Measurements from ENCODE around the gene RBM47. TPM values are rescaled to one million over a fixed set of nuclear protein-coding genes. Genes with fewer than 3 reads are reported as not detected.
"Not testable (repeated sequence)": the region's sequence is repeated elsewhere in the genome, so short reads cannot be mapped to it uniquely, and the experiment has no call there.

Gene RBM47
- total and polyA plus RNA-seq, 4 donors, result 25.9 to 119 (median 94.0) TPM

- ATAC-seq (ENCODE audit: insufficient read depth, low FRiP score), result no peak
- no peak for DNase-seq
- Histone ChIP-seq H3K27ac (ENCODE audit: low read depth in 1 of 2, low read length in 1 of 2) (no peak overlapping the region), H3K4me1 (ENCODE audit: control insufficient read depth in 5 of 5, insufficient read depth in 5 of 5, low read length in 5 of 5) (peaks cover 0 to 3% (median 0%) of the 10 kb centered on the region in 5 donors), H3K36me3 (ENCODE audit: control insufficient read depth in 4 of 4, insufficient read depth in 4 of 4, low read length in 4 of 4) (no peaks in the 10 kb centered on the region), H3K9me3 (ENCODE audit: control insufficient read depth in 4 of 4, insufficient read depth in 3 of 4, low read length in 3 of 4) (no peaks in the 10 kb centered on the region), H3K4me3 (no peak overlapping the region), H3K9ac (ENCODE audit: insufficient read depth in 1 of 2, low read length in 2 of 2) (no peak overlapping the region), H3K27me3 (ENCODE audit: control insufficient read depth in 3 of 3, insufficient read depth in 3 of 3, low read length in 2 of 3) (no peaks in the 10 kb centered on the region)
- no peak for TF ChIP-seq CTCF (IDR thresholded peaks at IDR 0.05; ENCODE audit: control extremely low read depth, extremely low read depth)
- WGBS, 2 donors, result 94 to 98% methylated on average over 6 to 7 of the region's 7 CpGs
Measured at GRCh38 chr4:40523581-40523980, 106.1 kb downstream of the RBM47 start.

DNA sequence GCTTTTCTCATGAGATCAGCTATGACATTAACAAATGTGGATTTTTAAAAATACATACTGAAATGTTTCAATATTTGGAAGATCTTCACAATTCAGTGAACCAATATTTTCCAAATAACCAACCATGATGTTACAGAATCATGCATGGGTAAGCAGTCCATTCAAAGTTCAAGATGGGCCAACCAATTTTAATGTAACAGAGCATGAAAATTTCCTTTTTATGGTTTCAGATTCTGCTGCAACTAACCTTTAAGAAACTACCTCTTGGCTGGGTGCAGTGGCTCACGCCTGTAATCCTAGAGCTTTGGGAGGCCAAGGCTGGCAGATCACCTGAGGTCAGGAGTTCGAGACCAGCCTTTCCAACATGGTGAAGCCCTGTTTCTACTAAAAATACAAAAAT lies 107.7 kb downstream of the RBM47 start:
- TF ChIP-seq CTCF (IDR thresholded peaks at IDR 0.05; ENCODE audit: control extremely low read depth, extremely low read depth), result no peak
- H3K27ac ChIP-seq (ENCODE audit: low read depth in 1 of 2, low read length in 1 of 2), result no peak overlapping the region
- H3K9me3 ChIP-seq (ENCODE audit: control insufficient read depth in 4 of 4, insufficient read depth in 3 of 4, low read length in 3 of 4), result no peaks in the 10 kb centered on the region
- no peaks in the 10 kb centered on the region for H3K27me3 ChIP-seq (ENCODE audit: control insufficient read depth in 3 of 3, insufficient read depth in 3 of 3, low read length in 2 of 3)
- H3K4me3 ChIP-seq, result no peak overlapping the region
- no peaks in the 10 kb centered on the region for H3K36me3 ChIP-seq (ENCODE audit: control insufficient read depth in 4 of 4, insufficient read depth in 4 of 4, low read length in 4 of 4)
- 89 to 95% methylated on average over 2 of the region's 2 CpGs for WGBS, 2 donors
- no peak overlapping the region for H3K9ac ChIP-seq (ENCODE audit: insufficient read depth in 1 of 2, low read length in 2 of 2)
- DNase-seq (no peak), ATAC-seq (ENCODE audit: insufficient read depth, low FRiP score) (no peak)
- peaks cover 0 to 3% (median 0%) of the 10 kb centered on the region in 5 donors for H3K4me1 ChIP-seq (ENCODE audit: control insufficient read depth in 5 of 5, insufficient read depth in 5 of 5, low read length in 5 of 5)

GRCh38 chr4:40520533-40520932 lies 109.1 kb downstream of the RBM47 start:
- no peak for ATAC-seq (ENCODE audit: insufficient read depth, low FRiP score)
- H3K4me1 ChIP-seq (ENCODE audit: control insufficient read depth in 5 of 5, insufficient read depth in 5 of 5, low read length in 5 of 5), result peaks cover 0 to 8% (median 0%) of the 10 kb centered on the region in 5 donors
- 97% methylated on average over 4 of the region's 4 CpGs for WGBS, 2 donors

DNA sequence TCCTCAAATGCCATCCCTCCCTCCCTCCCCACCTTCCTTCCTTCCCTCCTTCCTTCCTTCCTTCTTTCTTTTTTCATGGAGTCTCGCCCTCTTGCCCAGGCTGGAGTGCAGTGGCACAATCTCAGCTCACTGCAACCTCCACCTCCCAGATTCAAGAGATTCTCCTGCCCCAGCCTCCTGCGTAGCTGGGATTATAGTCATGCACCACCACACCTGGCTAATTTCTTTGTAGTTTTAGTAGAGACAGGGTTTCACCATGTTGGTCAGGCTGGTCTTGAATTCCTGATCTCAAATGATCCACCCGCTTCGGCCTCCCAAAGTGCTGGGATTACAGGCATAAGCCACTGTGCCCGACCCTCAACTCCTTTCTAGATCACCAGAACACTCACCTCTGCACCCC lies 112.6 kb downstream of the RBM47 start:
- DNase-seq; H3K9ac ChIP-seq (ENCODE audit: insufficient read depth in 1 of 2, low read length in 2 of 2); H3K27ac ChIP-seq (ENCODE audit: low read depth in 1 of 2, low read length in 1 of 2); H3K4me3 ChIP-seq; H3K27me3 ChIP-seq (ENCODE audit: control insufficient read depth in 3 of 3, insufficient read depth in 3 of 3, low read length in 2 of 3); H3K36me3 ChIP-seq (ENCODE audit: control insufficient read depth in 4 of 4, insufficient read depth in 4 of 4, low read length in 4 of 4); ATAC-seq (ENCODE audit: insufficient read depth, low FRiP score); H3K9me3 ChIP-seq (ENCODE audit: control insufficient read depth in 4 of 4, insufficient read depth in 3 of 4, low read length in 3 of 4); H3K4me1 ChIP-seq (ENCODE audit: control insufficient read depth in 5 of 5, insufficient read depth in 5 of 5, low read length in 5 of 5): not testable (repeated sequence)
- WGBS, 2 donors, result 89 to 93% methylated on average over 5 of the region's 5 CpGs

More at GRCh38 chr4:40520533-40520932, 109.1 kb downstream of the RBM47 start:
- no peak overlapping the region for H3K27ac ChIP-seq (ENCODE audit: low read depth in 1 of 2, low read length in 1 of 2)
- no peak overlapping the region for H3K9ac ChIP-seq (ENCODE audit: insufficient read depth in 1 of 2, low read length in 2 of 2)
- no peak for DNase-seq
- no peaks in the 10 kb centered on the region for H3K9me3 ChIP-seq (ENCODE audit: control insufficient read depth in 4 of 4, insufficient read depth in 3 of 4, low read length in 3 of 4)
- no peaks in the 10 kb centered on the region for H3K36me3 ChIP-seq (ENCODE audit: control insufficient read depth in 4 of 4, insufficient read depth in 4 of 4, low read length in 4 of 4)
- H3K27me3 ChIP-seq (ENCODE audit: control insufficient read depth in 3 of 3, insufficient read depth in 3 of 3, low read length in 2 of 3), result no peaks in the 10 kb centered on the region
- no peak overlapping the region for H3K4me3 ChIP-seq
- no peak for TF ChIP-seq CTCF (IDR thresholded peaks at IDR 0.05; ENCODE audit: control extremely low read depth, extremely low read depth)
